SK-N-SH treated with all-trans-retinoic acid at 6 μM for 48 hours (cell line): ENCODE measurements around the gene OPHN1.

ENCODE experiments used
- ATAC-seq: fragments of 200-7000 bp; cut with Tn5 transposase; 3 replicates; pipeline ENCODE4 v1.9.1; 2020; ENCODE audit warnings: mild to moderate bottlenecking, moderate library complexity
- ARNTL ChIP-seq: fragments of 450-650 bp; formaldehyde crosslinking; IDR thresholded peaks from 2 replicates; pipeline ENCODE4 v1.5.0; 2020; ENCODE audit warnings: low read depth, mild to moderate bottlenecking, moderate library complexity, borderline replicate concordance
- BACH2 ChIP-seq: fragments of 250-450 bp; sonication (Bioruptor Pico); IDR thresholded peaks from 2 replicates; pipeline ENCODE4 v1.9.0; 2021; ENCODE audit warnings: mild to moderate bottlenecking, borderline replicate concordance
- CREB5 ChIP-seq: fragments of 250-450 bp; sonication (Bioruptor Pico); IDR thresholded peaks from 2 replicates; pipeline ENCODE4 v1.5.1; 2020; ENCODE audit warnings: low read depth, mild to moderate bottlenecking, moderate library complexity
- CSDC2 ChIP-seq: fragments of 250-450 bp; sonication (Bioruptor Pico); IDR thresholded peaks from 2 replicates; pipeline ENCODE4 v1.5.0; 2020; ENCODE audit warnings: mild to moderate bottlenecking, moderate library complexity
- ESRRG ChIP-seq: fragments of 250-450 bp; sonication (Bioruptor Pico); IDR thresholded peaks from 2 replicates; pipeline ENCODE4 v1.6.1; 2021; ENCODE audit warnings: mild to moderate bottlenecking
- GLIS3 ChIP-seq: fragments of 250-450 bp; sonication (Bioruptor Pico); IDR thresholded peaks from 2 replicates; pipeline ENCODE4 v1.5.0; 2020; ENCODE audit warnings: mild to moderate bottlenecking, moderate library complexity
- ISL1 ChIP-seq: fragments of 250-450 bp; sonication (Bioruptor Pico); IDR thresholded peaks from 2 replicates; pipeline ENCODE4 v2.1.2; 2022; ENCODE audit warnings: mild to moderate bottlenecking, moderate library complexity
- OSR1 ChIP-seq: fragments of 250-450 bp; sonication (Bioruptor Pico); IDR thresholded peaks from 2 replicates; pipeline ENCODE4 v1.8.0; 2022; ENCODE audit warnings: moderate library complexity, mild to moderate bottlenecking, inconsistent platforms
- POU6F1 ChIP-seq: fragments of 250-450 bp; sonication (Bioruptor Pico); IDR thresholded peaks from 2 replicates; pipeline ENCODE4 v1.8.0; 2021; ENCODE audit warnings: low read depth, mild to moderate bottlenecking, moderate library complexity, borderline replicate concordance
- PPARA ChIP-seq: fragments of 250-450 bp; sonication (Bioruptor Pico); IDR thresholded peaks from 2 replicates; pipeline ENCODE4 v1.5.0; 2020; ENCODE audit warnings: mild to moderate bottlenecking, borderline replicate concordance
- RARB ChIP-seq: fragments of 250-450 bp; sonication (Bioruptor Pico); IDR thresholded peaks from 2 replicates; pipeline ENCODE4 v1.8.0; 2021; ENCODE audit warnings: mild to moderate bottlenecking, moderate library complexity
- SNAI2 ChIP-seq: fragments of 250-450 bp; sonication (Bioruptor Pico); IDR thresholded peaks from 2 replicates; pipeline ENCODE4 v1.5.0; 2020; ENCODE audit warnings: mild to moderate bottlenecking, moderate library complexity
- TCF4 ChIP-seq: fragments of 250-450 bp; sonication (Bioruptor Pico); IDR thresholded peaks from 2 replicates; pipeline ENCODE4 v1.8.0; 2021; ENCODE audit warnings: mild to moderate bottlenecking, moderate library complexity, borderline replicate concordance
- TOX ChIP-seq: fragments of 250-450 bp; sonication (Bioruptor Pico); IDR thresholded peaks from 2 replicates; pipeline ENCODE4 v1.8.0; 2021; ENCODE audit warnings: mild to moderate bottlenecking, moderate library complexity, borderline replicate concordance
- TSHZ2 ChIP-seq: fragments of 250-450 bp; sonication (Bioruptor Pico); IDR thresholded peaks from 2 replicates; pipeline ENCODE4 v1.5.0; 2020; ENCODE audit warnings: mild to moderate bottlenecking, moderate library complexity
- ZC3H10 ChIP-seq: fragments of 250-450 bp; sonication (Bioruptor Pico); IDR thresholded peaks from 2 replicates; pipeline ENCODE4 v1.5.1; 2021; ENCODE audit warnings: mild to moderate bottlenecking, moderate library complexity
- ZFP3 ChIP-seq: fragments of 250-450 bp; sonication (Bioruptor Pico); IDR thresholded peaks from 2 replicates; pipeline ENCODE4 v1.5.0; 2020; ENCODE audit warnings: mild to moderate bottlenecking, moderate library complexity
- ZFP30 ChIP-seq: fragments of 450-650 bp; formaldehyde crosslinking; IDR thresholded peaks from 2 replicates; pipeline ENCODE4 v1.5.0; 2022; ENCODE audit warnings: mild to moderate bottlenecking, moderate library complexity
- ZNF565 ChIP-seq: fragments of 450-650 bp; formaldehyde crosslinking; conservative IDR thresholded peaks from 2 replicates; pipeline ENCODE4 v1.5.0; 2020; ENCODE audit warnings: low read depth, mild to moderate bottlenecking, moderate library complexity
- ZNF70 ChIP-seq: fragments of 450-650 bp; formaldehyde crosslinking; IDR thresholded peaks from 2 replicates; pipeline ENCODE4 v1.5.0; 2020; ENCODE audit warnings: mild to moderate bottlenecking, moderate library complexity
- TF ChIP-seq, protein P1 (sequence below): fragments of 250-450 bp; sonication (Bioruptor Pico); IDR thresholded peaks from 2 replicates; pipeline ENCODE4 v1.5.1; 2021; ENCODE audit warnings: mild to moderate bottlenecking, moderate library complexity
- TF ChIP-seq, protein P2 (sequence below): fragments of 250-450 bp; sonication (Bioruptor Pico); IDR thresholded peaks from 2 replicates; pipeline ENCODE4 v1.8.0; 2020; ENCODE audit warnings: mild to moderate bottlenecking, moderate library complexity, borderline replicate concordance

OPHN1 gene

GRCh38 chrX:68146054-68146453 is 287.2 kb downstream of the OPHN1 start:
- peak; percentile 98 for ATAC-seq

DNA sequence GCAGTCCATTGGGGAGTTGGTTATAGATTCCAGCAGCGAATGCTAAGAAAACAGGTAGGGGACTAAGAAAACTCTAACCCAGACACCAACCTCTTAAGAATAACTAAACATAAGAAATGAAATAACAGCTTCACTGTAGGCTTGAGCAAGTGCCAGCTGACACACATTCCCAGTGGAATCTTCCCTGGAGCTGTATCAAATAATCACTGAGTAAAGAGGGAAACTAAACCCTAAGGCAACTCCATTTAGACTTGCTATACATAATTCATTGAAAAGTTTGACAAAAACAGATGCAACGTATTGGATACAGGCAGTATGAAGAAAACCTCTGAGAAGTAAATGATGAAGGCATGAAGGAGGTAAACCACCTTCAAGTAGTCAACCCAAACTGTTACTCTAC is 293.5 kb downstream of the OPHN1 start:
- no peak for ATAC-seq
- TF ChIP-seq, protein P1, sequence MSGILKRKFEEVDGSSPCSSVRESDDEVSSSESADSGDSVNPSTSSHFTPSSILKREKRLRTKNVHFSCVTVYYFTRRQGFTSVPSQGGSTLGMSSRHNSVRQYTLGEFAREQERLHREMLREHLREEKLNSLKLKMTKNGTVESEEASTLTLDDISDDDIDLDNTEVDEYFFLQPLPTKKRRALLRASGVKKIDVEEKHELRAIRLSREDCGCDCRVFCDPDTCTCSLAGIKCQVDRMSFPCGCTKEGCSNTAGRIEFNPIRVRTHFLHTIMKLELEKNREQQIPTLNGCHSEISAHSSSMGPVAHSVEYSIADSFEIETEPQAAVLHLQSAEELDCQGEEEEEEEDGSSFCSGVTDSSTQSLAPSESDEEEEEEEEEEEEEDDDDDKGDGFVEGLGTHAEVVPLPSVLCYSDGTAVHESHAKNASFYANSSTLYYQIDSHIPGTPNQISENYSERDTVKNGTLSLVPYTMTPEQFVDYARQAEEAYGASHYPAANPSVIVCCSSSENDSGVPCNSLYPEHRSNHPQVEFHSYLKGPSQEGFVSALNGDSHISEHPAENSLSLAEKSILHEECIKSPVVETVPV (CRISPR knock-in tag) = no peak
- TF ChIP-seq ZFP30 (CRISPR knock-in tag) = no peak
- TF ChIP-seq TCF4 = no peak
- no peak for TF ChIP-seq ISL1 (CRISPR knock-in tag)
- no peak for TF ChIP-seq ESRRG (CRISPR knock-in tag)

More at GRCh38 chrX:68146054-68146453, 287.2 kb downstream of the OPHN1 start:
- TF ChIP-seq TCF4 = no peak
- TF ChIP-seq RARB (CRISPR knock-in tag) = no peak
- no peak for TF ChIP-seq TOX
- no peak for TF ChIP-seq TSHZ2
- no peak for TF ChIP-seq ESRRG (CRISPR knock-in tag)
- TF ChIP-seq ZNF70 (CRISPR knock-in tag) = no peak
- TF ChIP-seq CSDC2 (CRISPR knock-in tag) = no peak
- TF ChIP-seq, protein P2, sequence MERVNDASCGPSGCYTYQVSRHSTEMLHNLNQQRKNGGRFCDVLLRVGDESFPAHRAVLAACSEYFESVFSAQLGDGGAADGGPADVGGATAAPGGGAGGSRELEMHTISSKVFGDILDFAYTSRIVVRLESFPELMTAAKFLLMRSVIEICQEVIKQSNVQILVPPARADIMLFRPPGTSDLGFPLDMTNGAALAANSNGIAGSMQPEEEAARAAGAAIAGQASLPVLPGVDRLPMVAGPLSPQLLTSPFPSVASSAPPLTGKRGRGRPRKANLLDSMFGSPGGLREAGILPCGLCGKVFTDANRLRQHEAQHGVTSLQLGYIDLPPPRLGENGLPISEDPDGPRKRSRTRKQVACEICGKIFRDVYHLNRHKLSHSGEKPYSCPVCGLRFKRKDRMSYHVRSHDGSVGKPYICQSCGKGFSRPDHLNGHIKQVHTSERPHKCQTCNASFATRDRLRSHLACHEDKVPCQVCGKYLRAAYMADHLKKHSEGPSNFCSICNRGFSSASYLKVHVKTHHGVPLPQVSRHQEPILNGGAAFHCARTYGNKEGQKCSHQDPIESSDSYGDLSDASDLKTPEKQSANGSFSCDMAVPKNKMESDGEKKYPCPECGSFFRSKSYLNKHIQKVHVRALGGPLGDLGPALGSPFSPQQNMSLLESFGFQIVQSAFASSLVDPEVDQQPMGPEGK = no peak
- no peak for TF ChIP-seq ARNTL
- no peak for TF ChIP-seq PPARA (CRISPR knock-in tag)
- TF ChIP-seq POU6F1 = no peak
- no peak for TF ChIP-seq GLIS3 (CRISPR knock-in tag)
- no peak for TF ChIP-seq OSR1 (CRISPR knock-in tag)
- no peak for TF ChIP-seq ISL1 (CRISPR knock-in tag)
- TF ChIP-seq, protein P1 (CRISPR knock-in tag) = no peak
- TF ChIP-seq CREB5 (CRISPR knock-in tag) = no peak
- no peak for TF ChIP-seq ZNF565 (CRISPR knock-in tag)
- TF ChIP-seq BACH2 (CRISPR knock-in tag) = no peak
- no peak for TF ChIP-seq ZFP30 (CRISPR knock-in tag)

- no peak for TF ChIP-seq ARNTL
- no peak for TF ChIP-seq OSR1 (CRISPR knock-in tag)
- no peak for TF ChIP-seq BACH2 (CRISPR knock-in tag)
- no peak for TF ChIP-seq ZFP3 (CRISPR knock-in tag)
- TF ChIP-seq CREB5 (CRISPR knock-in tag) = no peak
- TF ChIP-seq GLIS3 (CRISPR knock-in tag) = no peak
- TF ChIP-seq ZC3H10 = no peak
- TF ChIP-seq RARB (CRISPR knock-in tag) = no peak
- TF ChIP-seq PPARA (CRISPR knock-in tag) = no peak
- TF ChIP-seq ZNF565 (CRISPR knock-in tag) = no peak
- TF ChIP-seq SNAI2 (CRISPR knock-in tag) = no peak
- TF ChIP-seq ZFP30 (CRISPR knock-in tag) = no peak
- ATAC-seq = no peak
Observed at GRCh38 chrX:68133181-68133580, 300.1 kb downstream of the OPHN1 start.
